Tibial nerve (tissue), 4 donors: ENCODE results near the gene RAI1.

ENCODE experiments used
- CTCF ChIP-seq, 5 experiments: fragments of 200-600 bp in 3 of 5; fragments of 450-650 bp in 2 of 5; sonication (generic) in 3 of 5; IDR thresholded peaks; one replicate each; pipeline ENCODE4 v1.5.1; 2016 to 2019; ENCODE audit warnings: antibody characterized with exemption in 5 of 5, mild to moderate bottlenecking in 3 of 5, moderate library complexity in 2 of 5
- EP300 ChIP-seq, 2 donors: sonication (generic); formaldehyde crosslinking; IDR thresholded peaks; one replicate each; pipeline ENCODE4 v1.6.1; 2017; ENCODE audit warnings: antibody characterized with exemption in 2 of 2, mild to moderate bottlenecking in 1 of 2
- POLR2A ChIP-seq, 2 donors: fragments of 450-650 bp; IDR thresholded peaks; one replicate each; pipeline ENCODE4 v1.6.1; 2017; ENCODE audit warnings: antibody characterized with exemption in 2 of 2, mild to moderate bottlenecking in 2 of 2, moderate library complexity in 2 of 2

GRCh38 chr17:17722081-17722905 is 41.0 kb downstream of the RAI1 start:
- TF ChIP-seq CTCF (IDR thresholded peaks at IDR 0.05) (no peak), EP300 (IDR thresholded peaks at IDR 0.05) (no peak), POLR2A (IDR thresholded peaks at IDR 0.05) (no peak)
